T follicular helper cell (primary cell): Measurements from ENCODE around the gene ZMYND19.
"Not testable (repeated sequence)": the region's sequence is repeated elsewhere in the genome, so short reads cannot be mapped to it uniquely, and the experiment has no call there.

ENCODE experiments used
- DNase-seq: peaks from one replicate; pipeline ENCODE4 v3.0.0-alpha.2; 2020; ENCODE audit warnings: low read depth

ZMYND19 gene

DNA sequence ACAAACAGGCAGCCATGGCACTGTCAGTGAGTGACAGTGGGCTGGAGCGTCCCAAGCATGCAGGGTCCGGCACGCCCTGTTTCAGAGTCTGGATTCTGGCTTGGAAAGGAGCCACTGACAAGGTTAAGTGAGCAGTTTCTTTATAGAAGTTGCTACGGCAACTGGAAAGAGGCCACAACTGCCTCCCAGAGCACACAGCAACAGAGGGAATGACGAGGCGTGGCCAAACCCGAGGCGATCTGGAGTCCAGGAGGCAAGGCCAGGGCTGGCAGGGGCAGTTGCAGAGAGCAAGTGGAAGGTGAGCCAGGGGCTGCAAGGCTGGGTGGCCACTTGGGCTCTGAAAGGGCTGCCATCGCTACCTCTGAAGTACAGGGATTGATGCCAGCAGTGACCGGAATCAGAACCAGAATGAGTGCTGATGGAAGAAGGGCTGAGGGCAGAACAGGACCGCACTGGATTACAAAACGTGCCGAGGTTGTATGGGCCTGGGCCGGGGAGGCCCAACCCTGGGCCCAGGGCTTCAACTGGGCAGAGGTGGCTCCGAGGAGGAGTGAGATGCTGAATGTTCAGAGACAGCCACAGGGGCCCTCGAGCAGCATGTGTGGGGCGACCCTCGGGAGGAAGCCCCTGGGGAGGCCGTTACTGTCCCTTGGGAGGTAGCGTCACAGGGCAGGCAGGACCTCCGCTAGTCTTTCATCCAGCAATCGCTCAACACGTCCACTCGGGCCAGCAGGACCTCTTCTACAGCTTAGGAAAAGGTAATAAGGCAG, 34.1 kb downstream of the ZMYND19 start:
- DNase-seq, result no peak

DNA sequence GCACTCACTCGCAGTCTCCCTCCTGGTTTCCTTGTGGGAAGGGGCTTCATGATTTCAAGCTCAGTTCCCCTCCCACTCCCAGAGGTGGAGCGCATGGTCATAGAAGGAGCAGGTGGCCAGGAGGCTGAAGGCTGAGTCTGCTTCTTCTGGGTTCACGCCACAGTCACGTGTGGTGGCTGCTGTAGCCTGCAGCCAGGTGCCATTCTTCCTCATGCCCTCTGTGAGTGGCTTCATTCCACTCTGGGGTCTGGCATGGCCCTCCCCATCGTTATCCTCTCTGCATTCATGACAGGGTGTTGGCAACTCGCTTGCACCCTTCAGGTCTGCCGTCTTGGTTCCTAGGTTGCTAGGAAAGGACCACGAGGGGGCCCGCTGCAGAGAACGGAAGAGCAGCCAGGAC, 35.1 kb downstream of the ZMYND19 start:
- DNase-seq, result no peak

DNA sequence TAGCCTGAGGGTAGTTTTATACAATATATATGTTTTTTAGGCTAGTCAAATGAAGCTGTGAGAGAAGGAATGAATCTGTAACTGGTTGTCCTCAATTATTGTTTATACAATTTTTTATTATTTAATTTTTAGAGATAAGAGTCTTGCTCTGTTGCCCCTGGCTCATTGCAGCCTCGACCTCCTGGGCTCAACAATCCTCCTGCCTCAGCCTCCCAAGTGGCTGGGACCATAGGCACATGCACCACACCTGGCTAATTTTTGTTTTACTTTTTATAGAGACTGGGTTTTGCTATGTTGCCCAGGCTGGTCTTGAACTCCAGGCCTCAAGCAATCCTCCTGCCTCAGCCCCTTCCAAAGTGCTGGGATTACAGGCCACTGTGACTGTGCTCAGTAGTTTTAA, 36.0 kb downstream of the ZMYND19 start:
- no peak for DNase-seq

- not testable (repeated sequence) for DNase-seq
These were observed 36.7 kb downstream of the ZMYND19 start for GRCh38 chr9:137553654-137554053.

- no peak for DNase-seq
These were observed 38.1 kb downstream of the ZMYND19 start for GRCh38 chr9:137552022-137552768.

- DNase-seq, result peak; percentile 88
These were observed 38.9 kb downstream of the ZMYND19 start, which contains the start of gene MRPL41 for GRCh38 chr9:137551264-137552021. Gene MRPL41 (plus strand): TSS chr9:137551879. CDS start chr9:137552082, 203 bp downstream.

- not testable (repeated sequence) for DNase-seq
These were observed 39.4 kb downstream of the ZMYND19 start for GRCh38 chr9:137550958-137551263.

- peak; percentile 38 for DNase-seq
These were observed 40.1 kb downstream of the ZMYND19 start, which contains the start of gene PNPLA7 for GRCh38 chr9:137550231-137550621. Gene PNPLA7 (minus strand): TSS chr9:137550402. CDS start chr9:137550197, 205 bp downstream.

- DNase-seq, result no peak
These were observed 42.4 kb downstream of the ZMYND19 start for GRCh38 chr9:137547687-137548543.

- no peak for DNase-seq
These were observed 45.2 kb downstream of the ZMYND19 start for GRCh38 chr9:137545123-137545522.

DNA sequence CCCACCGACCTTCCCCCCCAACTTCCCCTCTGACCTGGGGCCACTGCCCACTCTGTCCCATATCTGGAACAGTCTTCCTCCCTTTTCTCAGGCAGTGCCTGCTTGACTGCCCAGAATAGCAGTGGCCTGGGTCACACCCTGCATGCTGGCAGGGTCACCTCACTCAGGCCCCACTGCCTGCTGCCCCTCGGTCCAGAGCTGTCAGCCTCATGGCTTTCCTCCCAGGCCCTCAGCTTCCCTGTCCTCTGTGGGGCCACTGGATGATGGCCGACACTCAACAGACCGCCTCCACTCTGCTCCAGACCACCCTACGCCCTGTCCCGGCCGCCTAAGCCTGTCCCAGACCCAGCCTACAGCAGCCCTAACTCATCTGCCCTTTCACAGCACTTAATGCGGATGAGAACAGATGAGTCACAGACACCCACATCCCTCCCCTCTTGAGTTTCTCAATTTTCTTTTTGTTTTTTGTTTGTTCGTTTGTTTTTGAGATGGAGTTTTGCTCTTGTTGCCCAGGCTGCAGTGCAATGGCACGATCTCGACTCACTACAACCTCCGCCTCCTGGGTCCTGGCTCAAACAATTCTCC, 46.0 kb downstream of the ZMYND19 start:
- no peak for DNase-seq

DNA sequence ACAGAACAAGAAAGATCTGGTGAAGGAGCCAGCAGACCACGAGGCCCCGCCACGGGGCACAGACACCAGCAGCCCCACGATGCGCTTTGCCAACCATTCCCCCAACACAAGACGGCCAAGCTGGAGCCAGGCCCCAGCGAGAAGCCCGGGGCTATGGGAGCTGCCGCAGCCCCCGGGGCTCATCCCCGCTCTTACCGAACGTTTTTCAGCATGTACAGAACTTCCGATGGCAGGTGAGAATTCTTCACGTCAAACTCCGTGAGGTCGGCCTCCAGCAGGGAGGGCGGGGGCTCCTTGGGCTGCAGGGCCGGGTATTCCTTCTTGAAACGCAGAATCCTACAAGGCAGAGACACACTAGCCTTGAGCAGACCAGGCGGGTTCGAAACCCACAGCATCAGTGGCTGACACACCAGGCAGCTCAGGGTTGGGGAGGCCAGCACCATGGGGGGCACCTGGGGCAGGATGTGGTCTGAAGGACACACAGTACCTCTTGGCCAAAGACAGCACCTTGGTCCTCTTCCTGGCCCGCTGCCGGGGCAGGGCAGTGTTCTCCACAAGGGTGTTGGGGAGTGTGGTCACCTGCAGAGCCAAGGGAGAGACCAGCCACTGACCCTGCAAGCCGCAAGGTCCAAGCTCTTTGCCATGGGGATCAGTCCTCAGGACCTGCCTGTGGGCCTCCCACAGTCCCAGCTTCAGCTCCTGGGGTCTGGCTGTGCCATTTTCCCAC, 46.9 kb downstream of the ZMYND19 start:
- no peak for DNase-seq

GRCh38 chr9:137542486-137542885, 47.8 kb downstream of the ZMYND19 start:
- no peak for DNase-seq

DNA sequence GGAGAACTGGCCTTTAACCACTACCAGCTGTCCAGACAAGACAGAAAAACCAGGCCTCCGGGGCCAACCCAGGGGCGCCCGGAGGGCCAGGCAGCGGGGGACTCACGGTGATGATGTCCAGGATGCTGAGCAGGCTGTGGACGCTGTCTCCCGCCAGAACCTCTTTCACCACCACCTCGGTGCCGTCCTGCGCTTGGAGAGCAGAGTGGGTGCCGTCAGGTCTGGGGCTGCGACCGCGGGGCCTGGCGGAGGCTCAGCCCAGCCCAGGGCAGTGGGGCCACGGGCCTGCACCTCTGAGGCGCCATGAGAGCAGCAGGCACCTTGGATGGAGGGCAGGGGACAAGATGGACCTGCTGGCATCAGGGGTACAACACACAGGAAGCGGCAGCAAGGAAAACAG, 49.8 kb downstream of the ZMYND19 start:
- no peak for DNase-seq

- no peak for DNase-seq
These were observed 52.3 kb downstream of the ZMYND19 start for GRCh38 chr9:137538058-137538457.

DNA sequence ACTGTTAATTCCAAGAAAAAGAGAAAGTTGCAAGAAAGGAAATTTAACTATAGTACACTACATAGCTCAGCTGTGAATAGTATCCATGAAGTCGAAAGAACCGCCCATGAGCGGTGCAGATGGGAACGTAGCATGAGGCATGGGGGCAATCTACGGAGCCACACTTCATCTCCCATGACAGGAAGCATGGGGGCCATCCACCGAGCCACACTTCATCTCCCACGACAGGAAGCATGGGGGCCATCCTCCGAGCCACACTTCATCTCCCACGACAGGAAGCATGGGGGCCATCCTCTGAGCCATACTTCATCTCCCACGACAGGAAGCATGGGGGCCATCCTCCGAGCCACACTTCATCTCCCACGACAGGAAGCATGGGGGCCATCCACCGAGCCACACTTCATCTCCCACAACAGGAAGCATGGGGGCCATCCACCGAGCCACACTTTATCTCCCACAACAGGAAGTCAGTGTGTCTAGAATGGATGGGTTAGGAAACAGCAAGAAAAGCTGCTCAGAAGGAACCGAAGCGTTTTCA, 53.6 kb downstream of the ZMYND19 start:
- not testable (repeated sequence) for DNase-seq

DNA sequence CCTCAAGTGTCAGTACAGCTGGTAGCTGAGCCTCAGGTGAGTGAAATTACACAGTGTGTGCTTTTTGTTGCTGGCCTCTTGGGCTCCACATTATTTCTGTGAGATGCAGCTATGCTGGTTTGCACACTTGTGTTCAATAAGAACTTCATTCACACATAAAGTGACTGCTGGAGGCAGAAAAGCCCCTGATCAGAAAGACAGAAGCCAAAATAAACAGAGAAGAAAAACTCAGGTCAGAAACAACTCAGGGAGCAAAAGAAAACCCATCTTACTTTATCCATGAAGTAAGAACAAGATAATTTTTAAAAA, 55.2 kb downstream of the ZMYND19 start:
- DNase-seq, result no peak

- DNase-seq, result no peak
These were observed 55.8 kb downstream of the ZMYND19 start for GRCh38 chr9:137534256-137535119.

DNA sequence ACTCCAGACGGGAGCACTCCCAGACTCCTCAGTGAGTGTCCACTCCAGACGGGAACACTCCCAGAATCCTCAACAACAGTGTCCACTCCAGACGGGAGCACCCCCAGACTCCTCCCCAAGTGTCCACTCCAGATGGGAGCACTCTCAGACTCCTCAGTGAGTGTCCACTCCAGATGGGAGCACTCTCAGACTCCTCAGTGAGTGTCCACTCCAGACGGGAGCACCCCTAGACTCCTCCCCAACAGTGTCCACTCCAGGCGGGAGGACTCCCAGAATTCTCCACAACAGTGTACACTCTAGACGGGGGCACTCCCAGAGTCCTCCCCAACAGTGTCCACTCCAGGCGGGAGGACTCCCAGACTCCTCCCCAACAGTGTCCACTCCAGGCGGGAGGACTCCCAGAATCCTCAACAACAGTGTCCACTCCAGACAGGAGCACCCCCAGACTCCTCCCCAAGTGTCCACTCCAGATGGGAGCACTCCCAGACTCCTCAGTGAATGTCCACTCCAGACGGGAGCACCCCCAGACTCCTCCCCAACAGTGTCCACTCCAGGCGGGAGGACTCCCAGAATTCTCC, 57.3 kb downstream of the ZMYND19 start:
- DNase-seq, result not testable (repeated sequence)
